Measurements from ENCODE around the gene LRRK2.
"Not testable (repeated sequence)": the region's sequence is repeated elsewhere in the genome, so short reads cannot be mapped to it uniquely, and the experiment has no call there.

LRRK2 gene

DNA sequence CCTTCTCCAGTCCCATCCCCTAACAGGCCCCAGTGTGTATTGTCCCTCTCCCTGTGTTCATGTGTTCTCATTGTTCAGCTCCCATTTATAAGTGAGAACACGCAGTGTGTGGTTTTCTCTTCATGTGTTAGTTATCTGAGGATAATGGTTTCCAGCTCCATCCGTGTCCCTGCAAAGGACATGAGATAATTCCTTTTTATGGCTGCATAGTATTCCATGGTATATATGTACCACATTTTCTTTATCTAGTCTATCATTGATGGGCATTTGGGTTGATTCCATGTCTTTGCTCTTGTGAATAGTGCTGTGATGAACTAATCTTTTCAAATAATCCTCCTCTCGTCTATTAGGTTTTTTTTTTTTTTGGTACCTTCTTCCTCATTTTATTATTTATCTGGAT is 25.9 kb downstream of the LRRK2 start:
- DNase-seq: not testable (repeated sequence)

- DNase-seq: no peak
These were observed 29.1 kb downstream of the LRRK2 start for GRCh38 chr12:40253936-40254335.

- DNase-seq: no peak
These were observed 29.8 kb downstream of the LRRK2 start for GRCh38 chr12:40254455-40255085.

DNA sequence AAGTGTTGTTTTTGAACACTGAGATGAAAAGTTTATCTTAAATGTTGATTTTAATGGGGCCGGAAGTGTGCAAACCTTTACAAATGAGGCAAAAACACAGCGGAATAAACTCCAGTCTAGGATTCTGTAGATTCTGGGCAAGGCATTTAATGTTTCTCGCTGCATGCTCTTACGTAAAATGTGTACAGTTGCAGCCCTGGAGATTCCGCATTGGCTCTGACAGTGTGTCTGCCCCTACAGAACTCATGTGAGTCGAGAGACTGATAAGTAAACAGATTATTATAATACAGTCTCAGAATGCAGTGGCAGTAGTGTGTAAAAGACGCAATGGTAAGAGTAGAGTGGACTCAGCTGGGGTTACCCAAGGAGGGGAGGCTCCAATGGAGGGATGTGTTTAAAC is 33.6 kb downstream of the LRRK2 start:
- DNase-seq: no peak

DNA sequence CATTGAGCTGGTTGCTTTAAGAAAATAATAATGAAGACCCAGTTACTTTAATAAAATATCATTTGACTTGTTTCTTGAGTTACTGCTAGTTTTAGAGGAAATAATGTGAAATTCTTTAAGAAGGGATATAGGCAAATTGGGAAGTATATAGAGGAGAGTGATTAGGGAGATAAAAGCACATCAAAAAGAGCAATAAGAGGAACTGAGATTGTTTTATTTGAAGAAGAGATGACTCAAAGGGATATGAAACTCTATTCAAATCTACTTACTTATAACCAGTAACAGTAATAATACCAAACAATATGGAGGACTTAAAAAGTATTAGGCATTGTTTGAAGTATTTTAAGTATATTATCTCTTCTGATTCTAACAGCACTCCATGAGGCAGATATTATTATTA is 37.1 kb downstream of the LRRK2 start:
- DNase-seq: no peak

DNA sequence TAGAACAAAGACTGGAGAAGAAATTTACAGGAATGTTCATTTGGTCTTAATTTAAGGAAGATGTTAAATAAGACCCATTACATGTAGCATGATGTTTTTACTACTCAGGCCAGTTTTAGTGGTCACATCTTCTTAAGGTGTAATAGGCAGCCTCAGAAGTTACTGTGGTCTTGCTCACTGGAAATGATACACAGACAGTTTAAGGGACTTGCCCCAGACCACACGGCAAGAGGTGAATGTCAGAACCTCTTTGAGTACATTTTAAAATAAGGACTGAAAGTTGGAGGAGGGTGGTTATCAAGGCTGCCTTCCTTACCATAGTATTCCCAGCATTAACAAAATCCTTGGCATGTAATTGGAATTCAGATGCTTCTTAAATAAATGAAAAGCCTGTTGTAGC is 37.9 kb downstream of the LRRK2 start:
- DNase-seq: no peak

DNA sequence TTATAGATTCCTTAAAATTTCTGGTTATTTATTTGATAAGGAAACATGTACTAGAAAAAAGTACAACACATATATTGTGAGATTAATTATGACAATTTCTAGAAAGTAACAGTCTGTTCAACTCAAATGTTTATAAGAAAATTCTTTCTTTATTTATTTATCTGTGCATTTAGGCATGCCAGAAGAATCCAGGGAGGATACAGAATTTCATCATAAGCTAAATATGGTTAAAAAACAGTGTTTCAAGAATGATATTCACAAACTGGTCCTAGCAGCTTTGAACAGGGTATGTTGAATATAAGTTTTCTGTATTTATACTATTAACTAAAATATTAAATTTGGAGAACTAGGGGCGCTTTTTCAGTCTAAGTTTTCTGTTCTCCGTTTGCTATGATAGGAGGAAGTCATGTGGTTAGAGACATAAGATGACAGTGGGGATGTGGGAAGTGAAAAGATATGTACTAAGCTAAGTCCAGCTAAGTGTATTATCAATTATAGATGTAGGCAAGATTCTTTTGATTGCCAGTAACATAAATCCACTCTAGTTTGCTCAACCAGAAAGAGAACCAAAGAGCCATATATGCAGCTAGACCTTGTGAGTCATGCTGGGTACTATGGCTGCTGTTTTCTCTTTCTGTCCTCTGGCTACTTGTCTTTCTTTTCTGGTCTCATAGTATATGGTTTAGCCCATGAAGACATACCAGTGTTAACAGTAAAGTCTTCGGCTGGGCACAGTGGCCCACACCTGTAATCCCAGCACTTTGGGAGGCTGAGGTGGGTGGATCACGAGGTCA is 39.0 kb downstream of the LRRK2 start:
- no peak for DNase-seq

- DNase-seq: no peak
These were observed 47.3 kb downstream of the LRRK2 start for GRCh38 chr12:40271981-40272664.

GRCh38 chr12:40281791-40282364 is 57.1 kb downstream of the LRRK2 start:
- no peak for DNase-seq

GRCh38 chr12:40286583-40286982 is 61.8 kb downstream of the LRRK2 start:
- DNase-seq: no peak

DNA sequence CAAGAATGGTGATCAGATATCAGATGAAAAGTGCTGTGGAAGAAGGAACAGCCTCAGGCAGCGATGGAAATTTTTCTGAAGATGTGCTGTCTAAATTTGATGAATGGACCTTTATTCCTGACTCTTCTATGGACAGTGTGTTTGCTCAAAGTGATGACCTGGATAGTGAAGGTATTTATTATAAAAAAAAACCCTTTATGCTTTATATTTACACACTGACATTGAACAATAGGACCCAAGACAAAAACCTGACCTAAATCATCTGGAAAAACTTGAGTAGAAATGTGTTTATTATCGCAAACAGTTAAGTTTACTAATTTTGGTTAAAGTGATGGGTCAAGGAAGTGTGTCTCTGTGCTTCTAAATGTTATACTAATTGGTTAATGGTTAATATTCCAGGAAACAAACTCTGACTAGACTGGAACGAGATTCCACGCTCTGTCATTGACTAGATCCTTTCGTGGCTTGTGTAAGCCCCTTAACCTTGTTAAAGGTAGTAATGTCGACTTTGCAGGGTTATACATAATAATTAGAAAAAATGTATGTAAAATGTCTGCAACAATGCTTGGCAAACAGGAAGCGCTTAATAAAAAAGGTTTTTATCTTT is 62.7 kb downstream of the LRRK2 start:
- no peak for DNase-seq

- DNase-seq: no peak
These were observed 68.1 kb downstream of the LRRK2 start for GRCh38 chr12:40292788-40293429.

- DNase-seq: no peak
These were observed 73.5 kb downstream of the LRRK2 start for GRCh38 chr12:40298341-40298740.

GRCh38 chr12:40300490-40300889 is 75.7 kb downstream of the LRRK2 start:
- no peak for DNase-seq

- no peak for DNase-seq
These were observed 84.2 kb downstream of the LRRK2 start for GRCh38 chr12:40309001-40309400.

DNA sequence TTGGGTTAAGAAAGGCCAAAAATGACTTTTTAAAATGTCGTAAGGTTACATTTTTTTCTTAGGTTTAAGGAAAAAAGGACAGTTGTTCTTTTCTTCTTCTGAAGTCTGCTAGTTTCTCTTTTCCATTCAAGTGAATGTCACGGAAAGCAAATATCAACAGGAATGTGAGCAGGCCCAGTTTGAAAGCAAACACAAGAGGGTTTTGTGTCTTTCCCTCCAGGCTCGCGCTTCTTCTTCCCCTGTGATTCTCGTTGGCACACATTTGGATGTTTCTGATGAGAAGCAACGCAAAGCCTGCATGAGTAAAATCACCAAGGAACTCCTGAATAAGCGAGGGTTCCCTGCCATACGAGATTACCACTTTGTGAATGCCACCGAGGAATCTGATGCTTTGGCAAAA is 85.4 kb downstream of the LRRK2 start:
- no peak for DNase-seq

- DNase-seq: no peak
These were observed 87.4 kb downstream of the LRRK2 start for GRCh38 chr12:40312196-40312595.

GRCh38 chr12:40312982-40313576 is 88.3 kb downstream of the LRRK2 start:
- no peak for DNase-seq

- DNase-seq: no peak
These were observed 89.1 kb downstream of the LRRK2 start for GRCh38 chr12:40313928-40314327.

GRCh38 chr12:40314927-40315326 is 90.1 kb downstream of the LRRK2 start:
- no peak for DNase-seq

DNA sequence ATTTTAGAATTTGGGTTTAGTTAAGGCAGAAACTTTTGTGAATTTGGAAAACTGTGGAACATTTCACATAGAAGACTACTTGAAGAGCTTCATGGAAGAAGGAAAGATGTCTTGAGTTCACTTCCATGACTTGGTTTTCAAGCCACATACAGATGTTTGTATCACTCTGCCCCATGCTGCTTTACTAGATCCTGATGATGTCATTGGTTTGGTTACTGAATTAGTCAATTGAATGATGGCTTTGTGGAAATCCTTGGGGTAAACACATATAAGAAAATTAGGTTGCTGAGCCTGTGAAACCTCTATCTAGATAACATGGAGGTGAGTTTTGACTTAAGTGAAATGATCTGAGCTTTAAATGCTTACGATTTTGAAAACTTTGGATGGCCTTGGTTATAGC is 90.6 kb downstream of the LRRK2 start:
- no peak for DNase-seq

- no peak for DNase-seq
These were observed 99.5 kb downstream of the LRRK2 start for GRCh38 chr12:40324261-40324660.

All from DMS153 (cell line).